GM04503 (cell line): Measurements from ENCODE around the gene BTK.
"Not testable (repeated sequence)": the region's sequence is repeated elsewhere in the genome, so short reads cannot be mapped to it uniquely, and the experiment has no call there.

Experiments used
- DNase-seq: peaks from one replicate; pipeline ENCODE4 v3.0.0-alpha.2; 2012; ENCODE audit warnings: low read depth

Gene BTK

DNA sequence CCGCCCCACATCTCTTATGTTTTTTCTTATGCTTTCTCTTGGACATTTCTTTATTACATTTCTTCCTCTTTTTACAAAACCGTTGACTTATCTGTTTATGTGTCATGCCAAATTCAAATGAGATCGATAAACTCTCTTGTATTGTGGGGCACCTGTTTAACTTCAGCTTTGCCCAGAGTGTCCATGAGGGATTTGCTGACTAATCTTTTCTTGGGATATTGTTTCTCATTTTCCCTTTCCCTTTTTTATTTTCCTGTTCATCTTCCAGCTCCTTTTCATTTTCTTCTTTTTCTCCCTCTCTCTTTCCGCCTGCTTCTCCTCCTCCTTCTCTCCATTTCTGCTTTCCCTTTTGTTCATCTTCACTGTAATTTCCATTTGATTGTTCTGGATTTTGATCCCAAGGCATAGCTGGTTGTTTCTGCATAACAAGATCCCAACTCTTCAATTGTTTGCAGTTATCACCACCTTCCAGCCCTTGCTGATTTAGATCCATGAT lies 48.2 kb downstream of the BTK start:
- no peak for DNase-seq

DNA sequence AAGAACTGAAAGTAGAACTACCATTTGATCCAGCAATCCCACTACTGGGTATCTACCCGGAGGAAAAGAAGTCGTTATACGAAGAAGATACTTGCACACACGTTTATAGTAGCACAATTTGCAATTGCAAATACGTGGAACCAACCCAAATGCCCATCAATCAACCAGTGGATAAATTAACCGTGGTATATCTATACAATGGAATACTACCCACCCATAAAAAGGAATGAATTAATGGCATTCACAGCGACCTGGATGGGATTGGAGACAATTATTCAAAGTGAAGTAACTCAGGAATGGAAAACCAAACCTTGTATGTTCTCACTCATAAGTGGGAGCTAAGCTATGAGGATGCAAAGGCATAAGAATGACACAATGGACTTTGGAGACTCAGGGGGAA lies 51.7 kb downstream of the BTK start:
- DNase-seq = not testable (repeated sequence)

DNA sequence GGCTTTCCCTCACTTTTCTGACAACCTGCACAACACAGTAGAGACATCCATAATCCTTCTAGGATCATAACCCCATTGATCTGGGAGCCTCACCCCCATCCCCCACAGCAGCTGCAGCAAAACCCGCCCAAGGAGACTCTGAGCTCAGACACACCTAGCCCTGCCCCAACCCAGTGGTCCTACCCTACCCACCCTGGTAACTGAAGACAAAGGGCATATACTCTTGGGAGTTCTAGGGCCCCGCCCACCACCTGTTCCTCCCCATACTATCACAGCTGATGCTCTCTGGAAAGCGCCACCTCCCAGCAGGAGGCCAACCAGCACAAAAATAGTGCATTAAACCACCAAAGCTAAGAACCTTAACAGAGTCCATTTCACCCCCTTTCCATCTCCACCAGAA lies 59.4 kb downstream of the BTK start:
- DNase-seq = not testable (repeated sequence)

DNA sequence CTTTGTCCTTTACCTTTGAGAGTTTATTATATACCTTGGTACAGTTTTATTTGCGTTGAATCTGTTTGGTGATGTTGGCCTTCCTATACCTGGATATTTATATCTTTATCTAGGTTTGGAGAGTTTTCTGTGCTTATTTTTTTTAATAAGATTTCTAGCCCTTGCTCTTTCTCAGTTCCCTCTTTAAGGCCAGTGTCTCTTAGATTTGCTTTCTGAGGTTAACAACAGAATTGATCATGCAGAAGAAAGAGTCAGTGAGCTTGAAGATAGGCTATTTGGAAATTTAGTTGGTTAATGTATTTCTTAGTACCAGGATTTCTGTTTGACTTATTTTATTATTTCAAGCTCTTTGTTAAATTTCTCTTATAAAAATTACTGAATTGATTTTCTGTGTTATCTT lies 82.2 kb downstream of the BTK start:
- no peak for DNase-seq
